NB4 (cell line): ENCODE results near the gene POLD1.

Source experiments
- CTCF ChIP-seq: IDR thresholded peaks from one replicate; pipeline ENCODE4 v1.5.1; 2012; ENCODE audit warnings: low read depth, low read length
- MAX ChIP-seq: IDR thresholded peaks from 2 replicates; pipeline ENCODE4 v1.6.1; 2011; ENCODE audit warnings: low read depth, low read length
- POLR2A ChIP-seq: IDR thresholded peaks from 2 replicates; pipeline ENCODE4 v1.6.1; 2011; ENCODE audit warnings: mild to moderate bottlenecking; ENCODE audit not compliant: insufficient read length; ENCODE audit errors: extremely low read depth

GRCh38 chr19:50420808-50421207 lies 36.7 kb downstream of the POLD1 start:
- TF ChIP-seq POLR2A (no peak), CTCF (no peak), MAX (no peak)
